Measurements from ENCODE around the gene NAA10.

Gene NAA10

GRCh38 chrX:153927922-153928760 is 6.7 kb downstream of the NAA10 start:
- peak; percentile 87 to 89 for DNase-seq

- DNase-seq = no peak
Observed at GRCh38 chrX:153927672-153927921, 7.2 kb downstream of the NAA10 start.

GRCh38 chrX:153926858-153927671 is 7.8 kb downstream of the NAA10 start:
- DNase-seq = peak; percentile 67 to 69

- DNase-seq = no peak
Observed at GRCh38 chrX:153926552-153926857, 8.3 kb downstream of the NAA10 start.

- peak; percentile 44 to 61 for DNase-seq
Observed at GRCh38 chrX:153925739-153926551, 8.9 kb downstream of the NAA10 start, which contains the start of gene ARHGAP4. TSS of gene ARHGAP4 (minus strand) at chrX:153926264. CDS start at chrX:153926202, 62 bp downstream.

GRCh38 chrX:153925387-153925738 is 9.5 kb downstream of the NAA10 start:
- no peak for DNase-seq

- no peak for DNase-seq
Observed at GRCh38 chrX:153924149-153924861, 10.5 kb downstream of the NAA10 start.

GRCh38 chrX:153922932-153923857 is 11.6 kb downstream of the NAA10 start:
- no peak for DNase-seq

GRCh38 chrX:153921511-153922446 is 13.1 kb downstream of the NAA10 start:
- no peak for DNase-seq

- DNase-seq = no peak
Observed at GRCh38 chrX:153921070-153921469, 13.8 kb downstream of the NAA10 start.

GRCh38 chrX:153920546-153920945 is 14.3 kb downstream of the NAA10 start:
- no peak for DNase-seq

- no peak for DNase-seq
Observed at GRCh38 chrX:153919281-153919680, 15.6 kb downstream of the NAA10 start.

- DNase-seq = no peak
Observed at GRCh38 chrX:153917869-153918268, 17.0 kb downstream of the NAA10 start.

GRCh38 chrX:153913701-153914100 is 21.1 kb downstream of the NAA10 start:
- DNase-seq = no peak

- DNase-seq = no peak
Observed at GRCh38 chrX:153913211-153913610, 21.6 kb downstream of the NAA10 start.

GRCh38 chrX:153911798-153912197 is 23.0 kb downstream of the NAA10 start:
- DNase-seq = no peak

- DNase-seq = no peak
Observed at GRCh38 chrX:153910446-153910845, 24.4 kb downstream of the NAA10 start.

GRCh38 chrX:153909980-153910360 is 24.9 kb downstream of the NAA10 start:
- DNase-seq = no peak

- no peak for DNase-seq
Observed at GRCh38 chrX:153909024-153909979, 25.5 kb downstream of the NAA10 start.
